Adrenal gland (tissue), 12 donors: ENCODE data around the gene GPAT3. TPM values are rescaled to one million over a fixed set of nuclear protein-coding genes. Genes with fewer than 3 reads are reported as not detected.

ENCODE experiments used
- DNase-seq, 7 donors: peaks; one replicate each; pipeline ENCODE4 v3.0.0-alpha.2; 2019 to 2020
- H3K27ac ChIP-seq, 5 donors: fragments of 200-600 bp; sonication (generic) in 4 of 5; 1 replicate in 3 of 5; 2 replicates in 2 of 5; pipeline versions ENCODE4 v1.5.1 to v1.8.0; 2016 to 2020; ENCODE audit warnings: mild to moderate bottlenecking in 1 of 5
- H3K27me3 ChIP-seq: fragments of 200-600 bp; 2 replicates; pipeline ENCODE4 v1.8.0; 2021
- H3K36me3 ChIP-seq, 2 donors: fragments of 200-600 bp; replicated peaks in 1 of 2; 1 replicate in 1 of 2; 2 replicates in 1 of 2; pipeline versions ENCODE4 v1.5.1 to v1.8.0; 2018 to 2022
- H3K4me1 ChIP-seq, 2 donors: fragments of 200-600 bp; replicated peaks in 1 of 2; 1 replicate in 1 of 2; 2 replicates in 1 of 2; pipeline versions ENCODE4 v1.5.1 to v1.8.0; 2018 to 2021
- H3K4me3 ChIP-seq, 4 donors: fragments of 200-600 bp; sonication (generic) in 3 of 4; one replicate each; pipeline ENCODE4 v1.5.1; 2016 to 2018
- H3K9me3 ChIP-seq, 3 donors: fragments of 200-600 bp; sonication (generic) in 1 of 3; replicated peaks in 1 of 3; 1 replicate in 2 of 3; 2 replicates in 1 of 3; pipeline versions ENCODE4 v1.5.1 to v1.8.0; 2016 to 2021
- POLR2A ChIP-seq, 2 donors: fragments of 450-650 bp; IDR thresholded peaks; one replicate each; pipeline ENCODE4 v1.6.1; 2017; ENCODE audit warnings: antibody characterized with exemption in 2 of 2, mild to moderate bottlenecking in 2 of 2, moderate library complexity in 1 of 2
- WGBS, 4 donors: extraction: QIAGEN DNeasy Blood & Tissue Kit in 2 of 4; methylation state at CpG; one replicate each; pipeline versions ENCODE4 v1.1.5 to v1.1.7; 2013 to 2017; 5-methylcytosine and 5-hydroxymethylcytosine counted together
- intact Hi-C, 2 donors: fragments of 100-400 bp; cut with DNase I; formaldehyde crosslinking; loops; one replicate each; pipeline versions ENCODE4 v1.14.1 to v1.15.0; 2022 to 2023
- polyA plus RNA-seq, 3 donors: library from polyadenylated mRNA; stranded (reverse); fragments of 200-250 nt in 2 of 3; fragments of 350-450 nt in 1 of 3; fragmentation: Illumina TruSeq in 1 of 3; extraction: RNeasy Lipid Tissue Mini Kit (QIAGEN cat#74804) in 1 of 3; gene quantifications; one replicate each; pipeline ENCODE4 v1.2.3, GENCODE V29; 2013 to 2014
- total RNA-seq, 9 donors: library from RNA; depleted of rRNA in 4 of 9; stranded (reverse); fragments of >200 nt in 4 of 9; fragments of 120-200 nt in 1 of 9; fragmentation: NEBNext Ultra II Directional in 1 of 9; extraction: Animal tissue kit (Norgen Biotek cat#: 25700) in 1 of 9; gene quantifications; one replicate each; pipeline versions ENCODE4 v1.1.0 to v1.2.4, GENCODE V29; 2013 to 2023
- TF ChIP-seq, protein P1 (sequence below), 6 experiments: fragments of 450-650 bp in 4 of 6; fragments of 200-600 bp in 2 of 6; sonication (generic) in 1 of 6; IDR thresholded peaks; 1 replicate in 5 of 6; 2 replicates in 1 of 6; pipeline versions ENCODE4 v1.5.1 to v1.8.0; 2016 to 2021; ENCODE audit warnings: antibody characterized with exemption in 6 of 6, mild to moderate bottlenecking in 2 of 6, moderate library complexity in 1 of 6
- donor health status: healthy with polysubstance abuse.
- donor health status: Bipolar disorder and iron deficiency.
- donor health status: DM: yes; HTN: yes; CAD: no.
- donor health status: DM: no; HTN: no; CAD: no.
- donor health status: DM: no; HTN: no; CAD: no.
- donor health status: DM: yes; HTN: yes; CAD: no.

The GPAT3 gene
- total and polyA plus RNA-seq, 12 donors, result 0.12 to 15.4 (median 0.98) TPM

DNA sequence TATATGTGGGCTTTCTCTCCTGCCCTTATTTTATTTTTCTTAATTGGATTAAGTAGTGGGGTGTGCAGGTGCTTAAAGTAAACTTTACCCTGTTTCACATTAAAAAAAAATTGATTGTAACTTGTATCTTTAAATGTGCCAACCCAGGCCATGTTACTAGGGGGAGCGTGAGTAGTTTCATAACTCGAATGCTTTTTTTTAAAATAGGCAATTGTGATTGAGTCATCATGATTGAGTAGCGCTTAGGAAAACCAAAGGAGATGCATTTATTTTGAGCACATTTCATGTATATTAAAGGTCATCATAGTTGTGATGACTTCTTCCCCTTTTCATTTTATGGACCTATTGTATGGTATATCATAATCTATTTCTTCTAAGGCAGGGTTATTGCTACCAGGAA, 32.2 kb downstream of the GPAT3 start:
- Histone ChIP-seq H3K4me3 (no peak overlapping the region), H3K27me3 (no peaks in the 10 kb centered on the region), H3K27ac (no peak overlapping the region), H3K36me3 (no peaks in the 10 kb centered on the region), H3K4me1 (no peaks in the 10 kb centered on the region), H3K9me3 (no peaks in the 10 kb centered on the region)
- intact Hi-C loops, result no loop called here
- WGBS, 4 donors, result 70 to 80% (median 75%) methylated on average over 3 of the region's 3 CpGs
- TF ChIP-seq POLR2A (IDR thresholded peaks at IDR 0.05), result no peak
- TF ChIP-seq, protein P1, sequence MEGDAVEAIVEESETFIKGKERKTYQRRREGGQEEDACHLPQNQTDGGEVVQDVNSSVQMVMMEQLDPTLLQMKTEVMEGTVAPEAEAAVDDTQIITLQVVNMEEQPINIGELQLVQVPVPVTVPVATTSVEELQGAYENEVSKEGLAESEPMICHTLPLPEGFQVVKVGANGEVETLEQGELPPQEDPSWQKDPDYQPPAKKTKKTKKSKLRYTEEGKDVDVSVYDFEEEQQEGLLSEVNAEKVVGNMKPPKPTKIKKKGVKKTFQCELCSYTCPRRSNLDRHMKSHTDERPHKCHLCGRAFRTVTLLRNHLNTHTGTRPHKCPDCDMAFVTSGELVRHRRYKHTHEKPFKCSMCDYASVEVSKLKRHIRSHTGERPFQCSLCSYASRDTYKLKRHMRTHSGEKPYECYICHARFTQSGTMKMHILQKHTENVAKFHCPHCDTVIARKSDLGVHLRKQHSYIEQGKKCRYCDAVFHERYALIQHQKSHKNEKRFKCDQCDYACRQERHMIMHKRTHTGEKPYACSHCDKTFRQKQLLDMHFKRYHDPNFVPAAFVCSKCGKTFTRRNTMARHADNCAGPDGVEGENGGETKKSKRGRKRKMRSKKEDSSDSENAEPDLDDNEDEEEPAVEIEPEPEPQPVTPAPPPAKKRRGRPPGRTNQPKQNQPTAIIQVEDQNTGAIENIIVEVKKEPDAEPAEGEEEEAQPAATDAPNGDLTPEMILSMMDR (IDR thresholded peaks at IDR 0.05), result no peak
- no peak for DNase-seq

DNA sequence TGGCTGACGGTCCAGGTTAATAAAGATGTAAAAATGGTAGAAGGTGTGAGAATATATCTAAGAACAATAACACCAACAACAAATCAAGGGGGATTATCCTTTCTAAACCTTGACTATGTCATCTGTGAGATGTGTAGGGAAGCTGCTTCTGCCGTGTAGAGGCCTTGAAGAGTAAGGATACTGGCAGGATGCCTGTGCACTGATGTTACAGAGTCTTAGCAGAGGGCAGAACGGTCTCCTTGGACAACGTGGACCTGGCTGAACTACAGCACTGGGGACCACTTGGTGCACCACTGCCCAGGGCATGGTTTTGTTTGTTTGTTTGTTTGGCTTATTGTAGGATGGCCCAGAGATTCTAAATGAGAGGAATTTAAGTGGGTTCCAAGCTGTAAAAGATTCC, 33.5 kb downstream of the GPAT3 start:
- Histone ChIP-seq H3K4me3 (no peak overlapping the region), H3K27me3 (no peaks in the 10 kb centered on the region), H3K4me1 (no peaks in the 10 kb centered on the region), H3K36me3 (no peaks in the 10 kb centered on the region), H3K9me3 (no peaks in the 10 kb centered on the region), H3K27ac (no peak overlapping the region)
- peak in 1 of 7 donors; percentile 11 for DNase-seq
- TF ChIP-seq, protein P1 (IDR thresholded peaks at IDR 0.05), result no peak
- TF ChIP-seq POLR2A (IDR thresholded peaks at IDR 0.05), result no peak
- intact Hi-C loops, result no loop called here
- WGBS, 4 donors, result 45 to 61% (median 48%) methylated on average over 4 of the region's 4 CpGs

DNA sequence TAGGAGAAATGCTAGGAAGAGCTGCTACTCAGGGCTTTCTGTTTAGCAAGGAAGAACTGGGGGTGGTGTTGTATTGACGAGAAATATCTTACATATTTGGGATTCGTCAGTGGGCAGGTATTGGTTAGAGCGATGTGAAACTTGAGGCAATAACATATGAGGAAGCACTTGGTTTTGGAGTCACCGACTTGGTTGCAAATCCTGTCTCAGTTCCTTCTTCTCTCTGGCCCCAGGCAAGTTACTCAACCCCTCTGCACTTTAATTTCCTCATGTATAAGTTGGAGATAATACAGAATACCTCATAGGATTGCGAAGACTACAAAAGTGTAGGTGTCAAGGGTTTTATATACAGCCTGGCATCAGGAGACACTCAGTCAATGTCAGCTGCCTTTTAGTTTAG, 34.1 kb downstream of the GPAT3 start:
- Histone ChIP-seq H3K27ac (no peak overlapping the region), H3K4me3 (no peak overlapping the region), H3K9me3 (no peaks in the 10 kb centered on the region), H3K27me3 (no peaks in the 10 kb centered on the region), H3K36me3 (no peaks in the 10 kb centered on the region), H3K4me1 (no peaks in the 10 kb centered on the region)
- DNase-seq, result peak in 2 of 7 donors; percentile 8 to 29
- intact Hi-C loops, result no loop called here
- 61 to 80% (median 69%) methylated on average over 5 of the region's 5 CpGs for WGBS, 4 donors
- TF ChIP-seq POLR2A (IDR thresholded peaks at IDR 0.05), result no peak
- TF ChIP-seq, protein P1 (IDR thresholded peaks at IDR 0.05), result no peak

DNA sequence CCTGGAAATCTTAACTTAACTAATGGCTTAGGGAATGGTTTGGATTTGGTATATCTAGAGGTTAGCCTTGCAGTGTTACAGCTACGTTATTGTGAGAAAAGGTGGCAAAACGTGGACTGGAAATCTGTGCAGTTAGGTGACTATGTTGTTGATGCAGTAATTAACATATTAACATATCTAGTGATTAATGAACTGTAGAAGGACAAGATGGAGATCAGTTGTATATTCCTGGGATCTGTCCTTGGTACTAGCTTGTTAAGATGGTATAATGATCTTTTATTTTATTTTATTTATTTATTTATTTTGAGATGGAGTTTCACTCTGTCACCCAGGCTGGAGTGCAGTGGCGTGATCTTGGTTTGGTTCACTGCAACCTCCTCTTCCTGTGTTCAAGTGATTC, 36.9 kb downstream of the GPAT3 start:
- intact Hi-C loops, result no loop called here
- no peak overlapping the region for H3K4me3 ChIP-seq
- H3K4me1 ChIP-seq, result no peaks in the 10 kb centered on the region
- 64 to 80% (median 75%) methylated on average over 3 of the region's 3 CpGs for WGBS, 4 donors
- no peaks in the 10 kb centered on the region for H3K9me3 ChIP-seq
- no peaks in the 10 kb centered on the region for H3K36me3 ChIP-seq
- no peaks in the 10 kb centered on the region for H3K27me3 ChIP-seq
- DNase-seq, result no peak
- H3K27ac ChIP-seq, result no peak overlapping the region
- TF ChIP-seq, protein P1 (IDR thresholded peaks at IDR 0.05), result no peak
